Gastroesophageal sphincter (tissue), 4 donors: ENCODE results near the gene LDB3. TPM values are rescaled to one million over a fixed set of nuclear protein-coding genes. Genes with fewer than 3 reads are reported as not detected.

ENCODE experiments used
- ATAC-seq: fragments of 150-250 bp; one replicate; pipeline ENCODE4 v1.9.1; 2016; ENCODE audit warnings: mild to moderate bottlenecking, moderate library complexity
- H3K27ac ChIP-seq, 4 donors: fragments of 200-600 bp; sonication (generic) in 3 of 4; 1 replicate in 3 of 4; 2 replicates in 1 of 4; pipeline ENCODE4 v1.5.1; 2016 to 2019
- H3K27me3 ChIP-seq: fragments of 200-600 bp; sonication (generic); one replicate; pipeline ENCODE4 v1.5.1; 2019
- H3K36me3 ChIP-seq, 2 donors: fragments of 200-600 bp; sonication (generic); one replicate each; pipeline ENCODE4 v1.5.1; 2019; ENCODE audit warnings: control low read depth in 1 of 2
- H3K4me1 ChIP-seq, 3 donors: fragments of 200-600 bp; sonication (generic); 1 replicate in 2 of 3; 2 replicates in 1 of 3; pipeline ENCODE4 v1.5.1; 2016 to 2019; ENCODE audit warnings: control low read depth in 2 of 3
- H3K4me3 ChIP-seq, 2 donors: fragments of 200-600 bp; sonication (generic); one replicate each; pipeline ENCODE4 v1.5.1; 2019; ENCODE audit warnings: mild to moderate bottlenecking in 1 of 2, moderate library complexity in 1 of 2
- H3K9me3 ChIP-seq, 3 donors: fragments of 200-600 bp; sonication (generic); one replicate each; pipeline ENCODE4 v1.5.1; 2017 to 2019; ENCODE audit warnings: control low read depth in 2 of 3
- CTCF ChIP-seq, 4 experiments: fragments of 200-600 bp in 2 of 4; fragments of 450-650 bp in 2 of 4; sonication (generic) in 1 of 4; IDR thresholded peaks; one replicate each; pipeline ENCODE4 v1.5.1; 2017 to 2019; ENCODE audit warnings: antibody characterized with exemption in 4 of 4, mild to moderate bottlenecking in 2 of 4, moderate library complexity in 2 of 4
- EP300 ChIP-seq: sonication (generic); formaldehyde crosslinking; IDR thresholded peaks from one replicate; pipeline ENCODE4 v1.6.1; 2017; ENCODE audit warnings: antibody characterized with exemption, mild to moderate bottlenecking
- POLR2A ChIP-seq, 2 donors: fragments of 450-650 bp; IDR thresholded peaks; one replicate each; pipeline ENCODE4 v1.6.1; 2017; ENCODE audit warnings: antibody characterized with exemption in 2 of 2, mild to moderate bottlenecking in 2 of 2, moderate library complexity in 1 of 2
- POLR2AphosphoS5 ChIP-seq: sonication (generic); formaldehyde crosslinking; IDR thresholded peaks from one replicate; pipeline ENCODE4 v1.6.1; 2017; ENCODE audit warnings: antibody characterized with exemption
- WGBS, 2 donors: methylation state at CpG; one replicate each; pipeline ENCODE4 v1.1.5; 2018; ENCODE audit warnings: low coverage in 1 of 2; 5-methylcytosine and 5-hydroxymethylcytosine counted together
- total RNA-seq, 4 donors: library from RNA; depleted of rRNA; stranded (reverse); fragments of >200 nt; gene quantifications; one replicate each; pipeline ENCODE4 v1.1.0, GENCODE V29; 2016

The LDB3 gene
- total RNA-seq, 4 donors from 2014 or later = 12.9 to 45.8 (median 18.6) TPM

- ATAC-seq = no peak
- Histone ChIP-seq H3K27ac (no peak overlapping the region), H3K9me3 (no peaks in the 10 kb centered on the region), H3K4me3 (no peak overlapping the region), H3K36me3 (no peaks in the 10 kb centered on the region), H3K4me1 (peaks cover 0 to 25% (median 13%) of the 10 kb centered on the region in 3 donors), H3K27me3 (no peaks in the 10 kb centered on the region)
- TF ChIP-seq EP300 = no peak
- no peak for TF ChIP-seq POLR2A (IDR thresholded peaks at IDR 0.05)
- TF ChIP-seq POLR2AphosphoS5 = no peak
- TF ChIP-seq CTCF (IDR thresholded peaks at IDR 0.05) = no peak
- WGBS, 2 donors = 93% methylated on average over 2 to 3 of the region's 8 CpGs
Observed at GRCh38 chr10:86651021-86651471, 17.3 kb upstream of the LDB3 start.

- Histone ChIP-seq H3K9me3 (no peaks in the 10 kb centered on the region), H3K4me1 (peaks cover 0 to 25% (median 13%) of the 10 kb centered on the region in 3 donors), H3K27me3 (no peaks in the 10 kb centered on the region), H3K36me3 (no peaks in the 10 kb centered on the region), H3K4me3 (no peak overlapping the region), H3K27ac (no peak overlapping the region)
- 87 to 100% methylated on average over 1 to 5 of the region's 16 CpGs for WGBS, 2 donors
- ATAC-seq = no peak
- TF ChIP-seq POLR2A (IDR thresholded peaks at IDR 0.05) (no peak), POLR2AphosphoS5 (no peak), CTCF (IDR thresholded peaks at IDR 0.05) (no peak), EP300 (no peak)
Observed at GRCh38 chr10:86651631-86652331, 16.5 kb upstream of the LDB3 start.

DNA sequence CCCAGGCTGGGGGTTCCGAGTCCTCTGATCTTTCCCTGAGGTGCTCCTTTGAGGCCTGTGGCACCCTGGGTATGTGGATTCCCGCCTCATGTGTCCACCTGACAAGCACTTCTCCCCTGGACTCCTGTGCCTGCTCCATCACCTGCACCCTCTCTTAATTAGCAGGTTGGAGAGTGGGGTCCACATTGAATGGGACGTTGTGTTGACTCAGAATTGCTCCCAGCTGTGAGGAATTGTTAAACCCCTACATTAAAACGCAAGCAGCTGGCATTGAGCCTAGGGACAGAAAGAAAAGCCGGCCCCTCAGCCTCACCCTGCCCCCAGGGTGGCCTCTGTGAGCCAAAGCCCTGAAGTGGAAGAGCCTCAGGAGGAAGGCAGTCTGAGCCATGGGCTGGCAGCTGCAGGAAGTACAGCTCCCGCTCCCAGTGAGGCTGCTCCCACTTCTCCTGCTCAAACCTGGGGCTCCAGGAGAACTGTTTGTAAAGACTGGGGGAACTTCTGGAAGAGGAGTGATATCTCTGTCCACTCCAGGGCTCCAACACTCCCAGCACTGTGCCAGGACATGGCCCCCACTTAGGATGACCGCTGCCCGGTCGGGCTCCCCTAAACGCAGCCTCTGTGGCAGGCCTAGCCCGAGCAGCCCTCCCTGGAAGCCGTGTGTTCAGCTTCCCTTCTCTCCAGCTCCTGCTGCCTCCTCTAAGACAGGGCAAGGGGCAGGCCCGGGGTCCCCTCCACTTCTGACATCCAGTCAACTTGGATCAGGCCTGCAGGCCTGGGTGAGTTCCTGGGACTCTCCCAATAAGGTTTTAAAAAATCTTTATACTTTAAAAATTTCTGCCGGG, 15.7 kb upstream of the LDB3 start:
- no peaks in the 10 kb centered on the region for H3K36me3 ChIP-seq
- H3K27me3 ChIP-seq = no peaks in the 10 kb centered on the region
- no peak overlapping the region for H3K4me3 ChIP-seq
- TF ChIP-seq EP300 (no peak), POLR2AphosphoS5 (no peak), CTCF (IDR thresholded peaks at IDR 0.05) (no peak)
- H3K9me3 ChIP-seq = no peaks in the 10 kb centered on the region
- H3K27ac ChIP-seq = no peak overlapping the region
- peaks cover 0 to 25% (median 13%) of the 10 kb centered on the region in 3 donors for H3K4me1 ChIP-seq
- no peak for ATAC-seq
- WGBS, 2 donors = 94 to 100% methylated on average over 2 to 5 of the region's 14 CpGs

DNA sequence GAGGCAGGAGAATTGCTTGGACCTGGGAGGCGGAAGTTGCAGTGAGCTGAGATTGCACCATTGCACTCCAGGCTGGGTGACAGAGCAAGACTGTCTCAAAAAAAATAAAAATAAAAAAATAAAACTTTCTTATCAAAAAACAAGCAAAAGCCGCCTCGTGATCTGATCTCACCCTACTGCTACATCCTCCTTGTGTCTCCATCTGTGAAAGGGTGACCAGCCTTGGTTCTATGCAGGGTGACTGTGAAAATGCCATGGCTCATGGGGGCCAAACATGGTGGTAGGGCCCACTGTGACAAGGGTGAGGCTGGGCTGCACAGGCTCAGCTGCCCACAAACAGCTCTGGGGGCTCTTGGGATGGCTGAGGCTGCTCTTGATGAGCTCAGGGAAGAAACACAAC, 14.9 kb upstream of the LDB3 start:
- no peak overlapping the region for H3K27ac ChIP-seq
- 89 to 100% methylated on average over 2 to 3 of the region's 3 CpGs for WGBS, 2 donors
- no peaks in the 10 kb centered on the region for H3K9me3 ChIP-seq
- ATAC-seq = no peak
- TF ChIP-seq CTCF (IDR thresholded peaks at IDR 0.05) = no peak
- TF ChIP-seq POLR2AphosphoS5 = no peak
- no peak for TF ChIP-seq EP300
- no peak for TF ChIP-seq POLR2A (IDR thresholded peaks at IDR 0.05)
- H3K27me3 ChIP-seq = no peaks in the 10 kb centered on the region
- H3K4me3 ChIP-seq = no peak overlapping the region
- no peaks in the 10 kb centered on the region for H3K36me3 ChIP-seq
- H3K4me1 ChIP-seq = peaks cover 0 to 20% (median 13%) of the 10 kb centered on the region in 3 donors
